ENCODE measurements around the gene RAG1.

The RAG1 gene

GRCh38 chr11:36609383-36609782 is 41.6 kb downstream of the RAG1 start:
- Histone ChIP-seq H3K9me2 (replicated peaks; ENCODE audit: low read depth, low read length) (no peaks in the 10 kb centered on the region), H3K4me3 (ENCODE audit: low read length, poor library complexity, severe bottlenecking) (no peak overlapping the region), H4K20me1 (ENCODE audit: insufficient read depth, low read length, poor library complexity, severe bottlenecking) (no peaks in the 10 kb centered on the region), H3F3A (ENCODE audit: low read depth) (no peaks in the 10 kb centered on the region), H3K9me3 (ENCODE audit: insufficient read depth, low read depth, low read length) (no peaks in the 10 kb centered on the region), H3K9ac (ENCODE audit: low read depth, low read length, poor library complexity, severe bottlenecking) (no peak overlapping the region), H3K4me1 (ENCODE audit: insufficient read depth, low read length, poor library complexity, severe bottlenecking) (peaks cover 27% of the 10 kb centered on the region), H3K27me3 (ENCODE audit: insufficient read depth, low read length, poor library complexity, severe bottlenecking) (no peaks in the 10 kb centered on the region), H3K79me2 (ENCODE audit: insufficient read depth, low read length) (no peaks in the 10 kb centered on the region), H3K4me2 (ENCODE audit: low read depth, low read length, poor library complexity, severe bottlenecking) (no peak overlapping the region), H3K36me3 (ENCODE audit: insufficient read depth, low read length) (no peaks in the 10 kb centered on the region), H2AFZ (ENCODE audit: low read length) (no peak overlapping the region)
- TF ChIP-seq EZH2phosphoT487 (IDR thresholded peaks at IDR 0.05; ENCODE audit: borderline replicate concordance): no peak
- no peak for TF ChIP-seq CTCF (conservative IDR thresholded peaks at IDR 0.05; ENCODE audit: low read length)

- H4K20me1 ChIP-seq (ENCODE audit: insufficient read depth, low read length, poor library complexity, severe bottlenecking): no peaks in the 10 kb centered on the region
- no peak overlapping the region for H3K9ac ChIP-seq (ENCODE audit: low read depth, low read length, poor library complexity, severe bottlenecking)
- peaks cover 10% of the 10 kb centered on the region; the same call in 1 of the 2 replicates for H3F3A ChIP-seq (ENCODE audit: low read depth)
- no peaks in the 10 kb centered on the region for H3K27me3 ChIP-seq (ENCODE audit: insufficient read depth, low read length, poor library complexity, severe bottlenecking)
- no peak overlapping the region for H3K4me3 ChIP-seq (ENCODE audit: low read length, poor library complexity, severe bottlenecking)
- H3K4me1 ChIP-seq (ENCODE audit: insufficient read depth, low read length, poor library complexity, severe bottlenecking): peaks cover 36% of the 10 kb centered on the region
- no peaks in the 10 kb centered on the region for H3K9me3 ChIP-seq (ENCODE audit: insufficient read depth, low read depth, low read length)
- no peak overlapping the region for H3K4me2 ChIP-seq (ENCODE audit: low read depth, low read length, poor library complexity, severe bottlenecking)
- TF ChIP-seq EZH2phosphoT487 (IDR thresholded peaks at IDR 0.05; ENCODE audit: borderline replicate concordance): no peak
- no peak for TF ChIP-seq CTCF (conservative IDR thresholded peaks at IDR 0.05; ENCODE audit: low read length)
- no peaks in the 10 kb centered on the region for H3K9me2 ChIP-seq (replicated peaks; ENCODE audit: low read depth, low read length)
- H2AFZ ChIP-seq (ENCODE audit: low read length): no peak overlapping the region
- H3K36me3 ChIP-seq (ENCODE audit: insufficient read depth, low read length): no peaks in the 10 kb centered on the region
- H3K79me2 ChIP-seq (ENCODE audit: insufficient read depth, low read length): no peaks in the 10 kb centered on the region
Measured at GRCh38 chr11:36615826-36616225, 48.0 kb downstream of the RAG1 start.

- Histone ChIP-seq H3K79me2 (ENCODE audit: insufficient read depth, low read length) (no peaks in the 10 kb centered on the region), H3K4me3 (ENCODE audit: low read length, poor library complexity, severe bottlenecking) (no peak overlapping the region)
Measured at GRCh38 chr11:36617543-36618362, 49.9 kb downstream of the RAG1 start.

More at GRCh38 chr11:36617543-36618362, 49.9 kb downstream of the RAG1 start:
- H3K9ac ChIP-seq (ENCODE audit: low read depth, low read length, poor library complexity, severe bottlenecking): peak overlapping the region; percentile 63
- TF ChIP-seq EZH2phosphoT487 (IDR thresholded peaks at IDR 0.05; ENCODE audit: borderline replicate concordance) (no peak), CTCF (conservative IDR thresholded peaks at IDR 0.05; ENCODE audit: low read length) (no peak)
- H3K4me1 ChIP-seq (ENCODE audit: insufficient read depth, low read length, poor library complexity, severe bottlenecking): peaks cover 52% of the 10 kb centered on the region
- peak overlapping the region; percentile 71 for H3K4me2 ChIP-seq (ENCODE audit: low read depth, low read length, poor library complexity, severe bottlenecking)
- no peak overlapping the region for H2AFZ ChIP-seq (ENCODE audit: low read length)
- H3K9me3 ChIP-seq (ENCODE audit: insufficient read depth, low read depth, low read length): no peaks in the 10 kb centered on the region
- H3K27me3 ChIP-seq (ENCODE audit: insufficient read depth, low read length, poor library complexity, severe bottlenecking): no peaks in the 10 kb centered on the region
- no peaks in the 10 kb centered on the region for H3K9me2 ChIP-seq (replicated peaks; ENCODE audit: low read depth, low read length)
- H3K36me3 ChIP-seq (ENCODE audit: insufficient read depth, low read length): no peaks in the 10 kb centered on the region
- no peaks in the 10 kb centered on the region for H4K20me1 ChIP-seq (ENCODE audit: insufficient read depth, low read length, poor library complexity, severe bottlenecking)
- peaks cover 10% of the 10 kb centered on the region; the same call in 1 of the 2 replicates for H3F3A ChIP-seq (ENCODE audit: low read depth)
